ENCODE results near the gene TRIP10. TPM values are rescaled to one million over a fixed set of nuclear protein-coding genes. Genes with fewer than 3 reads are reported as not detected.

TRIP10 gene
- total and polyA plus RNA-seq, 2 of the 13 experiments (the other 11 are each of a cell fraction or from before 2014, with no cell fraction given) = 32.5 to 33.2 TPM

DNA sequence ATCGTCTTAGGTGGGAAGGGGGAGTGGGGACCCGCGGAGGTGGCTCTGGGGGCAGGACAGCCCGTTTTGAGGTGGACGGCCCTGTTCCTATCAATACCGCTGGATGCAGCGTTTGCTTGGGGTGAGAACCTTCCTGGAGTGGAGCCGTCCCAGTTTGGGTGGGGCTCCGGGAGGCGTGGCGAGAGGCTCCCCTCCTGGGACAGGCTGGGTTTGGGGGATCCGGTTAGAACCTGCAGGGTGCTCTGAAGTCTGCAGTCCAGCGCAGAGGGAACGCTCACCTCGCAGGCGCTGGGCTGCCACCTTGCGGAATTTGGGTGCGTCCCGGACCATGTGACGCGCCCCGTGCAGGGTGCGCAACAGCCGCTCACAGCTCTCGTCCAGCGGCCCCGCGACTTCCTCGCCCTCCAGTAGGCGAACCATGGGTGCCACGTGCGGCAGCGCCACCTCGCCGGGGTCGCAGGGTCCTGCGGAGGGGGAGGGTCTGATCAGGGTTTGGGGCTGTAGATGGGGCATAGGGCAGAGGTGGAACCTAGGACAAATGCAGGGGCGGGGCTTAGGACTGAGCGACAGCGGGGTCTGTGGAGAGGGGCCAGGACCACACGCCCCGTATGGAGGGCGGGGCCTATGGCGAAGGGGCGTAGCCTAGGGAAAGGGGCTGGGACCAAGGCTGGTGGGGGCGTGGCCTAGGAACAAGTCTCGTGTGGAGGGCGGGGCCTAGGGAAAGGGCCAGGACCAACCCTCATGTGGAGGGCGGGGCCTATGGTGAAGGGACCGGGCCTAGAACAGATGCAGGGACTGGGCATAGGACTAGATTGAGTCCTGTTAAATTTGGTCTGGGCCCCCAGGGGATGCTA is 13.9 kb downstream of the TRIP10 start (continued):
- TF ChIP-seq, protein P1, sequence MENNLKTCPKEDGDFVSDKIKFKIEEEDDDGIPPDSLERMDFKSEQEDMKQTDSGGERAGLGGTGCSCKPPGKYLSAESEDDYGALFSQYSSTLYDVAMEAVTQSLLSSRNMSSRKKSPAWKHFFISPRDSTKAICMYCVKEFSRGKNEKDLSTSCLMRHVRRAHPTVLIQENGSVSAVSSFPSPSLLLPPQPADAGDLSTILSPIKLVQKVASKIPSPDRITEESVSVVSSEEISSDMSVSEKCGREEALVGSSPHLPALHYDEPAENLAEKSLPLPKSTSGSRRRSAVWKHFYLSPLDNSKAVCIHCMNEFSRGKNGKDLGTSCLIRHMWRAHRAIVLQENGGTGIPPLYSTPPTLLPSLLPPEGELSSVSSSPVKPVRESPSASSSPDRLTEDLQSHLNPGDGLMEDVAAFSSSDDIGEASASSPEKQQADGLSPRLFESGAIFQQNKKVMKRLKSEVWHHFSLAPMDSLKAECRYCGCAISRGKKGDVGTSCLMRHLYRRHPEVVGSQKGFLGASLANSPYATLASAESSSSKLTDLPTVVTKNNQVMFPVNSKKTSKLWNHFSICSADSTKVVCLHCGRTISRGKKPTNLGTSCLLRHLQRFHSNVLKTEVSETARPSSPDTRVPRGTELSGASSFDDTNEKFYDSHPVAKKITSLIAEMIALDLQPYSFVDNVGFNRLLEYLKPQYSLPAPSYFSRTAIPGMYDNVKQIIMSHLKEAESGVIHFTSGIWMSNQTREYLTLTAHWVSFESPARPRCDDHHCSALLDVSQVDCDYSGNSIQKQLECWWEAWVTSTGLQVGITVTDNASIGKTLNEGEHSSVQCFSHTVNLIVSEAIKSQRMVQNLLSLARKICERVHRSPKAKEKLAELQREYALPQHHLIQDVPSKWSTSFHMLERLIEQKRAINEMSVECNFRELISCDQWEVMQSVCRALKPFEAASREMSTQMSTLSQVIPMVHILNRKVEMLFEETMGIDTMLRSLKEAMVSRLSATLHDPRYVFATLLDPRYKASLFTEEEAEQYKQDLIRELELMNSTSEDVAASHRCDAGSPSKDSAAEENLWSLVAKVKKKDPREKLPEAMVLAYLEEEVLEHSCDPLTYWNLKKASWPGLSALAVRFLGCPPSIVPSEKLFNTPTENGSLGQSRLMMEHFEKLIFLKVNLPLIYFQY (CRISPR knock-in tag; IDR thresholded peaks at IDR 0.05; ENCODE audit: borderline replicate concordance) = peak; percentile 44; the same call in 1 of the 2 replicates
- no peak; the same call in 1 of the 2 replicates for TF ChIP-seq PHF21A (CRISPR knock-in tag; IDR thresholded peaks at IDR 0.05)
- TF ChIP-seq BRD4 (CRISPR knock-in tag; IDR thresholded peaks at IDR 0.05) = peak; percentile 60
- TF ChIP-seq RXRA (CRISPR knock-in tag; IDR thresholded peaks at IDR 0.05) = peak; percentile 93
- TF ChIP-seq HNRNPLL (IDR thresholded peaks at IDR 0.05; ENCODE audit: low read depth, low read length, poor library complexity, severe bottlenecking) = peak; percentile 91
- no peak for TF ChIP-seq HDAC6 (IDR thresholded peaks at IDR 0.05; ENCODE audit: low read depth, low read length)
- TF ChIP-seq ZNF10 (CRISPR knock-in tag; IDR thresholded peaks at IDR 0.05; ENCODE audit: borderline replicate concordance, low read depth) = no peak
- TF ChIP-seq HES4 (CRISPR knock-in tag; IDR thresholded peaks at IDR 0.05; ENCODE audit: borderline replicate concordance) = 0 out of 2 replicates have a peak, but pooled peaks have one; percentile 40
- peak; percentile 86 for TF ChIP-seq HOXD1 (CRISPR knock-in tag; IDR thresholded peaks at IDR 0.05)
- TF ChIP-seq HMG20B (CRISPR knock-in tag; conservative IDR thresholded peaks at IDR 0.05) = no peak
- peak; percentile 77; the same call in 1 of the 2 replicates for TF ChIP-seq MED13 (CRISPR knock-in tag; IDR thresholded peaks at IDR 0.05)
- TF ChIP-seq, protein P2, sequence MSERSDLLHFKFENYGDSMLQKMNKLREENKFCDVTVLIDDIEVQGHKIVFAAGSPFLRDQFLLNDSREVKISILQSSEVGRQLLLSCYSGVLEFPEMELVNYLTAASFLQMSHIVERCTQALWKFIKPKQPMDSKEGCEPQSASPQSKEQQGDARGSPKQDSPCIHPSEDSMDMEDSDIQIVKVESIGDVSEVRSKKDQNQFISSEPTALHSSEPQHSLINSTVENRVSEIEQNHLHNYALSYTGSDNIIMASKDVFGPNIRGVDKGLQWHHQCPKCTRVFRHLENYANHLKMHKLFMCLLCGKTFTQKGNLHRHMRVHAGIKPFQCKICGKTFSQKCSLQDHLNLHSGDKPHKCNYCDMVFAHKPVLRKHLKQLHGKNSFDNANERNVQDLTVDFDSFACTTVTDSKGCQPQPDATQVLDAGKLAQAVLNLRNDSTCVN (CRISPR knock-in tag; IDR thresholded peaks at IDR 0.05; ENCODE audit: borderline replicate concordance) = no peak
- TF ChIP-seq, protein P3, sequence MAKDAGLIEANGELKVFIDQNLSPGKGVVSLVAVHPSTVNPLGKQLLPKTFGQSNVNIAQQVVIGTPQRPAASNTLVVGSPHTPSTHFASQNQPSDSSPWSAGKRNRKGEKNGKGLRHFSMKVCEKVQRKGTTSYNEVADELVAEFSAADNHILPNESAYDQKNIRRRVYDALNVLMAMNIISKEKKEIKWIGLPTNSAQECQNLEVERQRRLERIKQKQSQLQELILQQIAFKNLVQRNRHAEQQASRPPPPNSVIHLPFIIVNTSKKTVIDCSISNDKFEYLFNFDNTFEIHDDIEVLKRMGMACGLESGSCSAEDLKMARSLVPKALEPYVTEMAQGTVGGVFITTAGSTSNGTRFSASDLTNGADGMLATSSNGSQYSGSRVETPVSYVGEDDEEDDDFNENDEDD (CRISPR knock-in tag; IDR thresholded peaks at IDR 0.05; ENCODE audit: borderline replicate concordance) = peak; percentile 91
- TF ChIP-seq, protein P4, sequence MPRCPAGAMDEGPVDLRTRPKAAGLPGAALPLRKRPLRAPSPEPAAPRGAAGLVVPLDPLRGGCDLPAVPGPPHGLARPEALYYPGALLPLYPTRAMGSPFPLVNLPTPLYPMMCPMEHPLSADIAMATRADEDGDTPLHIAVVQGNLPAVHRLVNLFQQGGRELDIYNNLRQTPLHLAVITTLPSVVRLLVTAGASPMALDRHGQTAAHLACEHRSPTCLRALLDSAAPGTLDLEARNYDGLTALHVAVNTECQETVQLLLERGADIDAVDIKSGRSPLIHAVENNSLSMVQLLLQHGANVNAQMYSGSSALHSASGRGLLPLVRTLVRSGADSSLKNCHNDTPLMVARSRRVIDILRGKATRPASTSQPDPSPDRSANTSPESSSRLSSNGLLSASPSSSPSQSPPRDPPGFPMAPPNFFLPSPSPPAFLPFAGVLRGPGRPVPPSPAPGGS (CRISPR knock-in tag; IDR thresholded peaks at IDR 0.05) = peak; percentile 43; the same call in 1 of the 2 replicates
- TF ChIP-seq TGIF2 (CRISPR knock-in tag; IDR thresholded peaks at IDR 0.05) = peak; percentile 95
- TF ChIP-seq, protein P5, sequence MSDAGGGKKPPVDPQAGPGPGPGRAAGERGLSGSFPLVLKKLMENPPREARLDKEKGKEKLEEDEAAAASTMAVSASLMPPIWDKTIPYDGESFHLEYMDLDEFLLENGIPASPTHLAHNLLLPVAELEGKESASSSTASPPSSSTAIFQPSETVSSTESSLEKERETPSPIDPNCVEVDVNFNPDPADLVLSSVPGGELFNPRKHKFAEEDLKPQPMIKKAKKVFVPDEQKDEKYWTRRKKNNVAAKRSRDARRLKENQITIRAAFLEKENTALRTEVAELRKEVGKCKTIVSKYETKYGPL (CRISPR knock-in tag; IDR thresholded peaks at IDR 0.05) = no peak
- TF ChIP-seq NR0B2 (CRISPR knock-in tag; IDR thresholded peaks at IDR 0.05) = peak; percentile 86; the same call in 1 of the 2 replicates
- TF ChIP-seq U2AF1 (optimal IDR thresholded peaks at IDR 0.05; ENCODE audit: low read depth, low read length) = no peak
- no peak for TF ChIP-seq SMAD3 (CRISPR knock-in tag; IDR thresholded peaks at IDR 0.05)
- 0 out of 2 replicates have a peak, but pooled peaks have one; percentile 78 for TF ChIP-seq ZNF253 (CRISPR knock-in tag; IDR thresholded peaks at IDR 0.05; ENCODE audit: borderline replicate concordance)

Data from HepG2 (cell line).